Thyroid gland (tissue), 4 donors: ENCODE data around the gene GNAQ.

Experiments
- POLR2A ChIP-seq, 2 donors: fragments of 450-650 bp; IDR thresholded peaks; one replicate each; pipeline ENCODE4 v1.6.1; 2017; ENCODE audit warnings: antibody characterized with exemption in 2 of 2, mild to moderate bottlenecking in 2 of 2, moderate library complexity in 1 of 2
- TF ChIP-seq, protein P1 (sequence below), 6 experiments: fragments of 200-600 bp in 3 of 6; fragments of 450-650 bp in 3 of 6; sonication (generic) in 3 of 6; IDR thresholded peaks; one replicate each; pipeline ENCODE4 v1.5.1; 2016 to 2019; ENCODE audit warnings: antibody characterized with exemption in 6 of 6, mild to moderate bottlenecking in 2 of 6, inconsistent platforms in 1 of 6, moderate library complexity in 1 of 6

DNA sequence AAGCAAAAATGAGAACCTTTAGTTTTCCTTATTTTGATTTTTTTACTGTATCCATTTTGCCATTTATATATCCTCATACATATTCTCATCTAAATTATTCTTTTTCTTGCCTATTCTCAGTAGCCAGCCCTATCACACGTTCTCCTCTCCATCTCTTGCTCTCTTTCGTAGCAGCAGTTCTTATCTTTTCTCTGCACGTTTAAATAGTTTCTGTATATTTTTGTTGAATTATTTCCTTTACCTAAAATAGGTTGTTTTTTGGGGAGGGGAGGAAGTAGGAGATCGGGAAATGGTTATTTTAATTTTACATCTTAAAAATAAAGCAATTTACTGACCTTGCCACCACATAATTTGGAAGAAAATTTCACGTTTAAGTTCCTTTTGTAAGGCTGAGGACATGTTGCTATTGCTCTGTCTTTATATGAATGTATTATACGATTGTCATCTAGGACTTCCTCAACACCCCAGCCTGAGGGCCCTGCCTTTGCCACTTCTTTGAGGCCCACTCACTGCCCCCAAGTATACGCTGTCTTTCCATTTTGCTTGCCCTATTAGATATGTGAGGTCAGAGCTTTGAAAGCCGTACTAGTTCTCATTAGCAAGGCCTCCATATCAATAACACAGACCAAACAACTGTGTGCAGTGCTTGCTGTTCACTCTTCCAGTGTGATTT, 140.3 kb downstream of the GNAQ start:
- TF ChIP-seq, protein P1, sequence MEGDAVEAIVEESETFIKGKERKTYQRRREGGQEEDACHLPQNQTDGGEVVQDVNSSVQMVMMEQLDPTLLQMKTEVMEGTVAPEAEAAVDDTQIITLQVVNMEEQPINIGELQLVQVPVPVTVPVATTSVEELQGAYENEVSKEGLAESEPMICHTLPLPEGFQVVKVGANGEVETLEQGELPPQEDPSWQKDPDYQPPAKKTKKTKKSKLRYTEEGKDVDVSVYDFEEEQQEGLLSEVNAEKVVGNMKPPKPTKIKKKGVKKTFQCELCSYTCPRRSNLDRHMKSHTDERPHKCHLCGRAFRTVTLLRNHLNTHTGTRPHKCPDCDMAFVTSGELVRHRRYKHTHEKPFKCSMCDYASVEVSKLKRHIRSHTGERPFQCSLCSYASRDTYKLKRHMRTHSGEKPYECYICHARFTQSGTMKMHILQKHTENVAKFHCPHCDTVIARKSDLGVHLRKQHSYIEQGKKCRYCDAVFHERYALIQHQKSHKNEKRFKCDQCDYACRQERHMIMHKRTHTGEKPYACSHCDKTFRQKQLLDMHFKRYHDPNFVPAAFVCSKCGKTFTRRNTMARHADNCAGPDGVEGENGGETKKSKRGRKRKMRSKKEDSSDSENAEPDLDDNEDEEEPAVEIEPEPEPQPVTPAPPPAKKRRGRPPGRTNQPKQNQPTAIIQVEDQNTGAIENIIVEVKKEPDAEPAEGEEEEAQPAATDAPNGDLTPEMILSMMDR (IDR thresholded peaks at IDR 0.05) = no peak
- TF ChIP-seq POLR2A (IDR thresholded peaks at IDR 0.05) = no peak
